H9 (cell line): ENCODE data around the gene SH3BP2. TPM values are rescaled to one million over a fixed set of nuclear protein-coding genes. Genes with fewer than 3 reads are reported as not detected.

Experiments used
- DNase-seq: peaks from one replicate; pipeline ENCODE4 v3.0.0-alpha.2; 2017
- H2AFZ ChIP-seq: one replicate; pipeline ENCODE4 v1.6.1; 2013; ENCODE audit warnings: mild to moderate bottlenecking, low read length, control low read depth, moderate library complexity
- H2AK5ac ChIP-seq: 2 replicates; pipeline ENCODE4 v1.6.1; 2013; ENCODE audit warnings: low read length, control low read depth, mixed read lengths; ENCODE audit not compliant: insufficient read length
- H2BK120ac ChIP-seq: one replicate; pipeline ENCODE4 v1.6.1; 2013; ENCODE audit warnings: low read depth, mild to moderate bottlenecking, low read length, control low read depth, inconsistent platforms; ENCODE audit not compliant: poor library complexity, severe bottlenecking
- H2BK12ac ChIP-seq: 2 replicates; pipeline ENCODE4 v1.6.1; 2013; ENCODE audit warnings: low read length, control low read depth, mixed read lengths, low read depth; ENCODE audit not compliant: insufficient read length
- H2BK15ac ChIP-seq: 2 replicates; pipeline ENCODE4 v1.6.1; 2013; ENCODE audit warnings: low read depth, low read length, control low read depth
- H2BK20ac ChIP-seq: one replicate; pipeline ENCODE4 v1.6.1; 2013; ENCODE audit warnings: low read depth, mild to moderate bottlenecking, low read length, control low read depth, inconsistent platforms; ENCODE audit not compliant: poor library complexity, severe bottlenecking
- H2BK5ac ChIP-seq: 2 replicates; pipeline ENCODE4 v1.6.1; 2013; ENCODE audit warnings: low read length, control low read depth, mixed read lengths; ENCODE audit not compliant: insufficient read length
- H3K14ac ChIP-seq: 2 replicates; pipeline ENCODE4 v1.6.1; 2013; ENCODE audit warnings: low read length, control low read depth; ENCODE audit not compliant: insufficient read depth
- H3K18ac ChIP-seq: 2 replicates; pipeline ENCODE4 v1.6.1; 2013; ENCODE audit warnings: low read depth, mild to moderate bottlenecking, mixed read lengths, low read length, control low read depth; ENCODE audit not compliant: insufficient read length
- H3K23ac ChIP-seq: 2 replicates; pipeline ENCODE4 v1.6.1; 2013; ENCODE audit warnings: low read length, control low read depth, mixed read lengths, low read depth; ENCODE audit not compliant: insufficient read length
- H3K23me2 ChIP-seq: 2 replicates; pipeline ENCODE4 v1.6.1; 2013; ENCODE audit warnings: low read depth, mild to moderate bottlenecking, mixed read lengths, low read length, control low read depth; ENCODE audit not compliant: insufficient read length, poor library complexity, severe bottlenecking
- H3K27ac ChIP-seq: 2 replicates; pipeline ENCODE4 v1.5.1; 2013; ENCODE audit warnings: low read length, control low read depth, mixed read lengths, low read depth; ENCODE audit not compliant: insufficient read length
- H3K27me3 ChIP-seq: 2 replicates; pipeline ENCODE4 v1.6.1; 2013; ENCODE audit warnings: low read length, control low read depth, inconsistent platforms; ENCODE audit not compliant: insufficient read depth
- H3K4ac ChIP-seq: 2 replicates; pipeline ENCODE4 v1.6.1; 2013; ENCODE audit warnings: low read depth, mild to moderate bottlenecking, control low read depth, inconsistent platforms, low read length, moderate library complexity
- H3K4me1 ChIP-seq: 2 replicates; pipeline ENCODE4 v1.6.1; 2013; ENCODE audit warnings: low read length, control low read depth, inconsistent platforms; ENCODE audit not compliant: insufficient read depth
- H3K4me2 ChIP-seq: 2 replicates; pipeline ENCODE4 v1.6.1; 2013; ENCODE audit warnings: low read length, control low read depth, mixed read lengths; ENCODE audit not compliant: insufficient read length, insufficient read depth
- H3K56ac ChIP-seq: 2 replicates; pipeline ENCODE4 v1.6.1; 2013; ENCODE audit warnings: low read depth, mild to moderate bottlenecking, mixed read lengths, low read length, control low read depth; ENCODE audit not compliant: insufficient read length
- H3K79me1 ChIP-seq: 2 replicates; pipeline ENCODE4 v1.6.1; 2013; ENCODE audit warnings: low read depth, mild to moderate bottlenecking, moderate library complexity, low read length, control low read depth, inconsistent platforms; ENCODE audit not compliant: insufficient read depth, poor library complexity, severe bottlenecking
- H3K79me2 ChIP-seq: 2 replicates; pipeline ENCODE4 v1.6.1; 2013; ENCODE audit warnings: low read length, control low read depth, inconsistent platforms; ENCODE audit not compliant: insufficient read depth
- H3K9ac ChIP-seq: 2 replicates; pipeline ENCODE4 v1.6.1; 2013; ENCODE audit warnings: low read length, control low read depth, mixed read lengths; ENCODE audit not compliant: insufficient read length; ENCODE audit errors: extremely low read depth
- H3K9me3 ChIP-seq: one replicate; pipeline ENCODE4 v1.6.1; 2013; ENCODE audit warnings: low read depth, low read length, inconsistent platforms; ENCODE audit not compliant: control insufficient read depth
- H3T11ph ChIP-seq: one replicate; pipeline ENCODE4 v1.6.1; 2013; ENCODE audit warnings: mild to moderate bottlenecking, low read length, control low read depth, inconsistent platforms
- H4K20me1 ChIP-seq: one replicate; pipeline ENCODE4 v1.6.1; 2013; ENCODE audit not compliant: control insufficient read depth, insufficient read length, insufficient read depth
- H4K5ac ChIP-seq: 2 replicates; pipeline ENCODE4 v1.6.1; 2013; ENCODE audit warnings: low read depth, mild to moderate bottlenecking, mixed read lengths, low read length, control low read depth; ENCODE audit not compliant: insufficient read length
- H4K8ac ChIP-seq: replicated peaks from 2 replicates; pipeline ENCODE4 v1.6.1; 2013; ENCODE audit warnings: low read length, control low read depth, mixed read lengths, low read depth; ENCODE audit not compliant: insufficient read length
- H4K91ac ChIP-seq: 2 replicates; pipeline ENCODE4 v1.6.1; 2013; ENCODE audit warnings: low read depth, mild to moderate bottlenecking, moderate library complexity, mixed read lengths, low read length, control low read depth; ENCODE audit not compliant: insufficient read length
- H3K27ac Mint-ChIP-seq, 3 experiments: 2 replicates in 2 of 3; 3 replicates in 1 of 3; pipeline ENCODE4 v1.8.0; 2020 to 2021; ENCODE audit warnings: mixed read lengths in 3 of 3, mild to moderate bottlenecking in 1 of 3, moderate library complexity in 1 of 3
- H3K27me3 Mint-ChIP-seq: 2 replicates; pipeline ENCODE4 v1.8.0; 2021; ENCODE audit warnings: low read depth, mild to moderate bottlenecking, moderate library complexity, mixed read lengths
- H3K36me3 Mint-ChIP-seq, 3 experiments: 2 replicates in 2 of 3; 3 replicates in 1 of 3; pipeline ENCODE4 v1.8.0; 2020 to 2021; ENCODE audit warnings: low read depth in 3 of 3, mixed read lengths in 3 of 3; ENCODE audit not compliant: insufficient read depth in 1 of 3
- H3K4me1 Mint-ChIP-seq, 2 experiments: 2 replicates each; pipeline ENCODE4 v1.8.0; 2020; ENCODE audit warnings: mixed read lengths in 2 of 2
- H3K4me3 Mint-ChIP-seq, 2 experiments: 2 replicates in 1 of 2; 3 replicates in 1 of 2; pipeline ENCODE4 v1.8.0; 2020 to 2021; ENCODE audit warnings: mild to moderate bottlenecking in 2 of 2, mixed read lengths in 2 of 2, moderate library complexity in 1 of 2
- H3K9me3 Mint-ChIP-seq, 2 experiments: 2 replicates in 1 of 2; 3 replicates in 1 of 2; pipeline ENCODE4 v1.8.0; 2020; ENCODE audit warnings: mild to moderate bottlenecking in 2 of 2, mixed read lengths in 2 of 2, moderate library complexity in 1 of 2
- CTCF ChIP-seq: fragments of 200-600 bp; sonication (generic); conservative IDR thresholded peaks from 3 replicates; pipeline ENCODE4 v1.8.0; 2021; ENCODE audit warnings: antibody characterized with exemption, mild to moderate bottlenecking
- total RNA-seq: library from RNA; stranded (reverse); gene quantifications from 2 replicates; pipeline ENCODE4 v1.2.1, GENCODE V29; 2021

The SH3BP2 gene
- total RNA-seq, 1 experiment from 2014 or later, result 37.6 TPM

- Histone ChIP-seq H4K5ac (no peak overlapping the region), H3K14ac (no peak overlapping the region), H2BK5ac (no peak overlapping the region), H4K91ac (no peak overlapping the region), H3K79me2 (peaks cover 8% of the 10 kb centered on the region; the same call in 1 of the 2 replicates), H3K9ac (no peak overlapping the region), H2AK5ac (no peak overlapping the region), H3K79me1 (peaks cover 3% of the 10 kb centered on the region), H3K18ac (no peak overlapping the region), H2AFZ (no peak overlapping the region), H3K4ac (no peak overlapping the region), H2BK120ac (no peak overlapping the region), H3K56ac (no peak overlapping the region), H4K8ac (no peak overlapping the region), H3K9me3 (no peaks in the 10 kb centered on the region), H3K23ac (no peak overlapping the region), H4K20me1 (no peaks in the 10 kb centered on the region), H2BK20ac (no peak overlapping the region), H3K23me2 (no peaks in the 10 kb centered on the region), H3K27me3 (no peaks in the 10 kb centered on the region), H2BK12ac (no peak overlapping the region), H3K4me1 (peaks cover 19% of the 10 kb centered on the region), H3T11ph (no peak overlapping the region), H3K4me2 (no peak overlapping the region), H2BK15ac (no peak overlapping the region), H3K27ac (no peak overlapping the region)
- TF ChIP-seq CTCF, result no peak
- no peak overlapping the region for H3K4me3 Mint-ChIP-seq
- H3K9me3 Mint-ChIP-seq, result no peaks in the 10 kb centered on the region
- DNase-seq, result no peak
- no peak overlapping the region for H3K27ac Mint-ChIP-seq
- H3K4me1 Mint-ChIP-seq, result peaks cover 73% of the 10 kb centered on the region in 2 experiments
- H3K36me3 Mint-ChIP-seq, result no peaks in the 10 kb centered on the region; a peak in 1 of 7 replicates
- H3K27me3 Mint-ChIP-seq, result no peaks in the 10 kb centered on the region
Measured at GRCh38 chr4:2863649-2864048, 70.8 kb downstream of the SH3BP2 start.
